PFSK-1 (cell line): ENCODE results near the gene TMEM139.

ENCODE experiments used
- FOXP2 ChIP-seq: optimal IDR thresholded peaks from 2 replicates; pipeline ENCODE3; 2011; ENCODE audit warnings: borderline replicate concordance, control low read depth, inconsistent platforms; ENCODE audit not compliant: insufficient read depth; ENCODE audit errors: extremely low read length, extremely low read depth
- POLR2AphosphoS5 ChIP-seq: IDR thresholded peaks from 2 replicates; pipeline ENCODE4 v1.6.1; 2012; ENCODE audit warnings: low read depth, mild to moderate bottlenecking, control low read depth, low read length, moderate library complexity
- SIN3A ChIP-seq: IDR thresholded peaks from 2 replicates; pipeline ENCODE4 v1.6.1; 2012; ENCODE audit warnings: mild to moderate bottlenecking, low read length, moderate library complexity, borderline replicate concordance; ENCODE audit not compliant: insufficient read depth
- TAF1 ChIP-seq: IDR thresholded peaks from 2 replicates; pipeline ENCODE4 v1.6.1; 2012; ENCODE audit warnings: low read length, control low read depth, borderline replicate concordance; ENCODE audit not compliant: insufficient read depth
- TF ChIP-seq, protein P1 (sequence below), 2 experiments: IDR thresholded peaks; 2 replicates each; pipeline versions ENCODE4 v1.6.1 to v1.8.0; 2011 to 2012; ENCODE audit warnings: low read depth in 2 of 2, low read length in 2 of 2, control low read depth in 1 of 2, inconsistent platforms in 1 of 2, mild to moderate bottlenecking in 1 of 2, moderate library complexity in 1 of 2; ENCODE audit not compliant: insufficient read depth in 1 of 2

Gene TMEM139

DNA sequence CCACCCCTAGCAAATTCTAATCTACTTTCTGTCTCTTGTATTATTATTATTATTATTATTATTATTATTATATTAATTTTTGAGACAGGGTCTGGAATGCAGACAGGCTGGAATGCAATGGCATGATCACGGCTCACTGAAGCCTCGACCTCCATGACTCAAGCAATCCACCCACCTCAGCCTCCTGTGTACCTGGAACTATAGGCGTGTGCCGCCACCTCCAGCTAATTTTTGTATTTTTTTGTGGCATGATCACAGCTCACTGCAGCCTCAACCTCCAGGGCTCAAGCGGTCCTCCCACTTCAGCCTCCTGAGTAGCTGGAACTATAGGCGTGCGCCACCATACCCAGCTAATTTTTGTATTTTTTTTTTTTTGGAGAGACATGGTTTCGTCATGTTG, 2.6 kb upstream of the TMEM139 start:
- TF ChIP-seq, protein P1, sequence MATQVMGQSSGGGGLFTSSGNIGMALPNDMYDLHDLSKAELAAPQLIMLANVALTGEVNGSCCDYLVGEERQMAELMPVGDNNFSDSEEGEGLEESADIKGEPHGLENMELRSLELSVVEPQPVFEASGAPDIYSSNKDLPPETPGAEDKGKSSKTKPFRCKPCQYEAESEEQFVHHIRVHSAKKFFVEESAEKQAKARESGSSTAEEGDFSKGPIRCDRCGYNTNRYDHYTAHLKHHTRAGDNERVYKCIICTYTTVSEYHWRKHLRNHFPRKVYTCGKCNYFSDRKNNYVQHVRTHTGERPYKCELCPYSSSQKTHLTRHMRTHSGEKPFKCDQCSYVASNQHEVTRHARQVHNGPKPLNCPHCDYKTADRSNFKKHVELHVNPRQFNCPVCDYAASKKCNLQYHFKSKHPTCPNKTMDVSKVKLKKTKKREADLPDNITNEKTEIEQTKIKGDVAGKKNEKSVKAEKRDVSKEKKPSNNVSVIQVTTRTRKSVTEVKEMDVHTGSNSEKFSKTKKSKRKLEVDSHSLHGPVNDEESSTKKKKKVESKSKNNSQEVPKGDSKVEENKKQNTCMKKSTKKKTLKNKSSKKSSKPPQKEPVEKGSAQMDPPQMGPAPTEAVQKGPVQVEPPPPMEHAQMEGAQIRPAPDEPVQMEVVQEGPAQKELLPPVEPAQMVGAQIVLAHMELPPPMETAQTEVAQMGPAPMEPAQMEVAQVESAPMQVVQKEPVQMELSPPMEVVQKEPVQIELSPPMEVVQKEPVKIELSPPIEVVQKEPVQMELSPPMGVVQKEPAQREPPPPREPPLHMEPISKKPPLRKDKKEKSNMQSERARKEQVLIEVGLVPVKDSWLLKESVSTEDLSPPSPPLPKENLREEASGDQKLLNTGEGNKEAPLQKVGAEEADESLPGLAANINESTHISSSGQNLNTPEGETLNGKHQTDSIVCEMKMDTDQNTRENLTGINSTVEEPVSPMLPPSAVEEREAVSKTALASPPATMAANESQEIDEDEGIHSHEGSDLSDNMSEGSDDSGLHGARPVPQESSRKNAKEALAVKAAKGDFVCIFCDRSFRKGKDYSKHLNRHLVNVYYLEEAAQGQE (IDR thresholded peaks at IDR 0.05; ENCODE audit: insufficient read depth in 1 of 2, low read depth in 2 of 2, low read length in 2 of 2): no peak
- TF ChIP-seq POLR2AphosphoS5 (no peak), FOXP2 (no peak)

DNA sequence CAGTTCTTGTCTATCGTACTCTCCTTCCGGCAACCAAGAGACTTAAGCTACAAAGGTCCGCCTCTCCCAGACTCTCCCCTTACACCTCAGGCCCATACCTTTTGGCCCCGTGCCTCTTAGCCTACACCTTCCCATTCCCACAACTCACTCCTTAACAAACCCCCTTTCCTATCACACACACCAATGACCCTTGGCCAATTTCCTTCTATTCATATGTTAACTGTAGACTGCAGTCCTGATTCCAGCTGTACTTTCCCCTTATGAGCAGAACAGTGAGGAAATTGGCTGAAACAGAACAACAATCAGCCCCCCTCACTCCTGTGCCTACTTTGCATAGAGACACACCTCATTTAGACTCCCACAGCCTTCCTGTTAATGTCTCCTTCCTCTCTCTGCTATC, 1.4 kb upstream of the TMEM139 start:
- TF ChIP-seq SIN3A: no peak
- no peak for TF ChIP-seq POLR2AphosphoS5
- no peak for TF ChIP-seq FOXP2
- TF ChIP-seq, protein P1 (IDR thresholded peaks at IDR 0.05; ENCODE audit: insufficient read depth in 1 of 2, low read depth in 2 of 2, low read length in 2 of 2): no peak
- TF ChIP-seq TAF1: no peak

DNA sequence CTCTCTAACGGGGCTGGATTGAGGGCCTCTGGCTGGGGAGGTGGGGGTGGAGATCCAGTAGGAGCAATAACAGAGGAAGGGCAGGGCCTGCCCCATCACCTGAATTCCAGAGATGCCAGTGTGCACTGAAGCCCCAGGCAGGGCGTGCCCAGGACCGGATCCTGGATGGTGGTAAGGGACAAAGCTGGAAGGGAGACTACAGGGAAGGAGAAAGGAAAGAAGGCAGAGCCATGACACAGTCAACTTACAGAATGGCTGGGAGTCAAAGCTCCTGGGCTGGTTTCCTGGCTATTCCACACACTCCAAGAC, 666 bp downstream of the TMEM139 start:
- TF ChIP-seq, protein P1 (IDR thresholded peaks at IDR 0.05; ENCODE audit: insufficient read depth in 1 of 2, low read depth in 2 of 2, low read length in 2 of 2): no peak

DNA sequence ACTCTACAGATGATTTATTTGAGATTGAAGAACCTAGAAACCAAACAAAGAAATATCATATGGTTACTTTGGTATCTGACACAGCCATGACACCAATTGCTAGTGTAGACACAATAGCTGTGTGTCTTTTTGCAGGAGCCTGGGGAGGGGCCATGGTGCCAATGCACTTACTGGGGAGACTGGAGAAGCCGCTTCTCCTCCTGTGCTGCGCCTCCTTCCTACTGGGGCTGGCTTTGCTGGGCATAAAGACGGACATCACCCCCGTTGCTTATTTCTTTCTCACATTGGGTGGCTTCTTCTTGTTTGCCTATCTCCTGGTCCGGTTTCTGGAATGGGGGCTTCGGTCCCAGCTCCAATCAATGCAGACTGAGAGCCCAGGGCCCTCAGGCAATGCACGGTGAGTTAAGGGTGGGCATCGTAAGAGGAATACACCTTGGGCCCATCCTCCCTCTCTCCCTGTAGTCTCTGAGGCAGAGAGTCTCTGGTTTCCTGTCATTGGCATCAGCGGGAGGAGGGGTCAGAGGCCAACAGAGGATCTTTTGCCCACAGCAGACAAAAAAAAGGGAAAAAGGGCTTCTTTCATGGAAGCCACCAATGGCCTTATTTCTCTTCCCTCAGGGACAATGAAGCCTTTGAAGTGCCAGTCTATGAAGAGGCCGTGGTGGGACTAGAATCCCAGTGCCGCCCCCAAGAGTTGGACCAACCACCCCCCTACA, 1.2 kb downstream of the TMEM139 start:
- TF ChIP-seq TAF1 (no peak), FOXP2 (no peak), POLR2AphosphoS5 (no peak), SIN3A (no peak)
- TF ChIP-seq, protein P1 (IDR thresholded peaks at IDR 0.05; ENCODE audit: insufficient read depth in 1 of 2, low read depth in 2 of 2, low read length in 2 of 2): no peak

DNA sequence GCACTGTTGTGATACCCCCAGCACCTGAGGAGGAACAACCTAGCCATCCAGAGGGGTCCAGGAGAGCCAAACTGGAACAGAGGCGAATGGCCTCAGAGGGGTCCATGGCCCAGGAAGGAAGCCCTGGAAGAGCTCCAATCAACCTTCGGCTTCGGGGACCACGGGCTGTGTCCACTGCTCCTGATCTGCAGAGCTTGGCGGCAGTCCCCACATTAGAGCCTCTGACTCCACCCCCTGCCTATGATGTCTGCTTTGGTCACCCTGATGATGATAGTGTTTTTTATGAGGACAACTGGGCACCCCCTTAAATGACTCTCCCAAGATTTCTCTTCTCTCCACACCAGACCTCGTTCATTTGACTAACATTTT, 1.7 kb downstream of the TMEM139 start:
- no peak for TF ChIP-seq TAF1
- no peak for TF ChIP-seq FOXP2
- TF ChIP-seq, protein P1 (IDR thresholded peaks at IDR 0.05; ENCODE audit: insufficient read depth in 1 of 2, low read depth in 2 of 2, low read length in 2 of 2): no peak
- no peak for TF ChIP-seq SIN3A
- no peak for TF ChIP-seq POLR2AphosphoS5
